GM20431 (cell line): ENCODE results near the gene DDX17.

Experiments used
- in situ Hi-C: fragments of 300-500 bp; cut with MseI, MboI; formaldehyde crosslinking; loops from one replicate; pipeline ENCODE4 v1.15.0; 2020; ENCODE audit warnings: low sequenced_read_pairs; ENCODE audit not compliant: unreplicated experiment

Gene DDX17

GRCh38 chr22:38451864-38452263 is 54.2 kb downstream of the DDX17 start:
- in situ Hi-C loops, result no loop called here

- in situ Hi-C loops, result no loop called here
These were observed 54.7 kb downstream of the DDX17 start for GRCh38 chr22:38451404-38451803.

- in situ Hi-C loops, result no loop called here
These were observed 55.8 kb downstream of the DDX17 start for GRCh38 chr22:38450234-38450797.

GRCh38 chr22:38449776-38450175 is 56.3 kb downstream of the DDX17 start:
- in situ Hi-C loops, result no loop called here

GRCh38 chr22:38448945-38449745 is 57.0 kb downstream of the DDX17 start:
- in situ Hi-C loops, result no loop called here

- in situ Hi-C loops, result no loop called here
These were observed 60.0 kb downstream of the DDX17 start for GRCh38 chr22:38446018-38446601.

GRCh38 chr22:38444783-38445182 is 61.3 kb downstream of the DDX17 start:
- in situ Hi-C loops, result no loop called here

GRCh38 chr22:38443628-38444521 is 62.2 kb downstream of the DDX17 start:
- in situ Hi-C loops, result no loop called here

- in situ Hi-C loops, result no loop called here
These were observed 63.0 kb downstream of the DDX17 start for GRCh38 chr22:38442967-38443627.

- in situ Hi-C loops, result no loop called here
These were observed 64.4 kb downstream of the DDX17 start for GRCh38 chr22:38441620-38442287.

- in situ Hi-C loops, result no loop called here
These were observed 65.3 kb downstream of the DDX17 start for GRCh38 chr22:38440747-38441350.

- in situ Hi-C loops, result no loop called here
These were observed 68.7 kb downstream of the DDX17 start for GRCh38 chr22:38437416-38437815.

- in situ Hi-C loops, result no loop called here
These were observed 69.3 kb downstream of the DDX17 start for GRCh38 chr22:38436629-38437395.

- in situ Hi-C loops, result no loop called here
These were observed 70.1 kb downstream of the DDX17 start for GRCh38 chr22:38435965-38436364.

- in situ Hi-C loops, result no loop called here
These were observed 71.1 kb downstream of the DDX17 start for GRCh38 chr22:38435010-38435409.

GRCh38 chr22:38433871-38434270 is 72.2 kb downstream of the DDX17 start:
- in situ Hi-C loops, result no loop called here
